MM.1S (cell line): ENCODE measurements around the gene FLT4.

Experiments
- DNase-seq: peaks from one replicate; pipeline ENCODE4 v3.0.0-alpha.2; 2015
- H2AFZ ChIP-seq: fragments of 300-600 bp; sonication (generic); 2 replicates; pipeline ENCODE4 v1.6.0; 2016; ENCODE audit warnings: antibody characterized with exemption, low read length
- H3F3A ChIP-seq: fragments of 300-600 bp; sonication (generic); 2 replicates; pipeline ENCODE4 v1.6.1; 2016; ENCODE audit warnings: mild to moderate bottlenecking, antibody characterized with exemption, low read length, moderate library complexity, mixed read lengths; ENCODE audit not compliant: insufficient read depth
- H3K27ac ChIP-seq: fragments of 300-600 bp; sonication (generic); 2 replicates; pipeline ENCODE4 v1.5.1; 2016; ENCODE audit warnings: mild to moderate bottlenecking, low read length
- H3K27me3 ChIP-seq: fragments of 300-600 bp; sonication (generic); replicated peaks from 2 replicates; pipeline ENCODE4 v1.6.0; 2016; ENCODE audit warnings: low read length; ENCODE audit not compliant: insufficient read depth
- H3K36me3 ChIP-seq: fragments of 300-600 bp; sonication (generic); replicated peaks from 2 replicates; pipeline ENCODE4 v1.6.1; 2016; ENCODE audit warnings: mild to moderate bottlenecking, low read length, mixed read lengths; ENCODE audit not compliant: insufficient read depth
- H3K4me1 ChIP-seq: fragments of 300-600 bp; sonication (generic); 2 replicates; pipeline ENCODE4 v1.6.1; 2016; ENCODE audit warnings: low read length, mixed read lengths
- H3K4me2 ChIP-seq: fragments of 300-600 bp; sonication (generic); 2 replicates; pipeline ENCODE4 v1.6.0; 2016; ENCODE audit warnings: low read depth, low read length
- H3K4me3 ChIP-seq: fragments of 300-600 bp; sonication (generic); 2 replicates; pipeline ENCODE4 v1.5.1; 2016; ENCODE audit warnings: low read length, mixed read lengths
- H3K79me2 ChIP-seq: fragments of 300-600 bp; sonication (generic); 2 replicates; pipeline ENCODE4 v1.6.1; 2016; ENCODE audit warnings: mixed run types, low read length, mixed read lengths
- H3K9ac ChIP-seq: fragments of 300-600 bp; sonication (generic); 2 replicates; pipeline ENCODE4 v1.6.1; 2016; ENCODE audit warnings: low read length, mixed read lengths
- H3K9me2 ChIP-seq: fragments of 300-600 bp; sonication (generic); replicated peaks from 2 replicates; pipeline ENCODE4 v1.6.1; 2016; ENCODE audit warnings: mild to moderate bottlenecking, low read length, mixed read lengths; ENCODE audit not compliant: insufficient read depth
- H3K9me3 ChIP-seq: fragments of 300-600 bp; sonication (generic); replicated peaks from 2 replicates; pipeline ENCODE4 v1.6.1; 2016; ENCODE audit warnings: mild to moderate bottlenecking, low read length, mixed read lengths; ENCODE audit not compliant: insufficient read depth
- H4K20me1 ChIP-seq: fragments of 300-600 bp; sonication (generic); 2 replicates; pipeline ENCODE4 v1.6.1; 2016; ENCODE audit warnings: mild to moderate bottlenecking, low read length, moderate library complexity, mixed read lengths; ENCODE audit not compliant: insufficient read depth
- EZH2 ChIP-seq: fragments of 300-600 bp; sonication (generic); optimal IDR thresholded peaks from 2 replicates; pipeline ENCODE3; 2017; ENCODE audit warnings: low read depth, mild to moderate bottlenecking, antibody characterized with exemption, low read length, mixed read lengths
- EZH2phosphoT487 ChIP-seq: fragments of 300-600 bp; sonication (generic); IDR thresholded peaks from 2 replicates; pipeline ENCODE4 v1.6.1; 2018; ENCODE audit warnings: antibody characterized with exemption, low read length
- TF ChIP-seq, protein P1 (sequence below): fragments of 300-600 bp; sonication (generic); IDR thresholded peaks from 2 replicates; pipeline ENCODE4 v1.5.1; 2016; ENCODE audit warnings: antibody characterized with exemption, low read length, mixed read lengths

Gene FLT4

DNA sequence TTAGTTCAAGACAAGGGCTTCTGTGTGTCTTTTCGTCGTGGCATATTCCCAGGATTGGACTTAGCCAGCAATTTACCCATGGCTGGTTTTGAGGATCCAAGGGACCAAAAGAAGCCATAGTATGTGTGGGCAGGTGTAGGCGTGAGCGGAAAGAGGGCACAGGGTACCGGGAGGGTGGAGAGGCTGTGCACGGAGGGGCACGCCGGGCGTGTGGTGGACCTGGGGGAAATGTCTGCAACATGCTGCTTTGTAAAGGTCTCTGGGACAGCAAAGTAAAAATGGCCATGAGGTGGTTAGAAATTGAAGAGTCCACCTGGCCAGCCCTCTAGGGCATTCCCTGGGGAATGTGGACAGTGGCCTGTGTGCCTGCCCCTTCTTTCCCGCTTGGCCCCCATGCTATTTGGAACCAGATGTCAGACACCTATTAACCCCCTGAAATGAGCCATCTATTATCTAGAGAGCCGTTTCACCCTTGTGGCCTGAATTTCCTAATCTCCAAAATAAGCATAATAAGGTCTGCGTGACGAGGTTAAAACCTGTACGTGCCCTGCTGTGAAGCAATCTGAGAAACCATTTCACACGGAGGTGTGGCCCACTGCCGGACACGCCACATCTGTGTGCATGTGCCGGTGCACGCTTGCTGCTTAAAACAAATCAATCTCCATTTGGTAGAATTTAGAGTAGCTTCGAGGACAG is 5.1 kb downstream of the FLT4 start:
- Histone ChIP-seq H3K27ac (no peak overlapping the region), H3K27me3 (peaks cover 80% of the 10 kb centered on the region), H3K4me3 (no peak overlapping the region), H3K36me3 (no peaks in the 10 kb centered on the region), H3K9me2 (no peaks in the 10 kb centered on the region), H3K9me3 (no peaks in the 10 kb centered on the region), H3K4me2 (no peak overlapping the region), H3K4me1 (no peaks in the 10 kb centered on the region), H2AFZ (no peak overlapping the region), H4K20me1 (no peaks in the 10 kb centered on the region), H3K79me2 (no peaks in the 10 kb centered on the region), H3F3A (no peaks in the 10 kb centered on the region), H3K9ac (no peak overlapping the region)
- no peak for DNase-seq
- TF ChIP-seq EZH2phosphoT487 (no peak), EZH2 (no peak)
- TF ChIP-seq, protein P1, sequence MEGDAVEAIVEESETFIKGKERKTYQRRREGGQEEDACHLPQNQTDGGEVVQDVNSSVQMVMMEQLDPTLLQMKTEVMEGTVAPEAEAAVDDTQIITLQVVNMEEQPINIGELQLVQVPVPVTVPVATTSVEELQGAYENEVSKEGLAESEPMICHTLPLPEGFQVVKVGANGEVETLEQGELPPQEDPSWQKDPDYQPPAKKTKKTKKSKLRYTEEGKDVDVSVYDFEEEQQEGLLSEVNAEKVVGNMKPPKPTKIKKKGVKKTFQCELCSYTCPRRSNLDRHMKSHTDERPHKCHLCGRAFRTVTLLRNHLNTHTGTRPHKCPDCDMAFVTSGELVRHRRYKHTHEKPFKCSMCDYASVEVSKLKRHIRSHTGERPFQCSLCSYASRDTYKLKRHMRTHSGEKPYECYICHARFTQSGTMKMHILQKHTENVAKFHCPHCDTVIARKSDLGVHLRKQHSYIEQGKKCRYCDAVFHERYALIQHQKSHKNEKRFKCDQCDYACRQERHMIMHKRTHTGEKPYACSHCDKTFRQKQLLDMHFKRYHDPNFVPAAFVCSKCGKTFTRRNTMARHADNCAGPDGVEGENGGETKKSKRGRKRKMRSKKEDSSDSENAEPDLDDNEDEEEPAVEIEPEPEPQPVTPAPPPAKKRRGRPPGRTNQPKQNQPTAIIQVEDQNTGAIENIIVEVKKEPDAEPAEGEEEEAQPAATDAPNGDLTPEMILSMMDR: no peak

DNA sequence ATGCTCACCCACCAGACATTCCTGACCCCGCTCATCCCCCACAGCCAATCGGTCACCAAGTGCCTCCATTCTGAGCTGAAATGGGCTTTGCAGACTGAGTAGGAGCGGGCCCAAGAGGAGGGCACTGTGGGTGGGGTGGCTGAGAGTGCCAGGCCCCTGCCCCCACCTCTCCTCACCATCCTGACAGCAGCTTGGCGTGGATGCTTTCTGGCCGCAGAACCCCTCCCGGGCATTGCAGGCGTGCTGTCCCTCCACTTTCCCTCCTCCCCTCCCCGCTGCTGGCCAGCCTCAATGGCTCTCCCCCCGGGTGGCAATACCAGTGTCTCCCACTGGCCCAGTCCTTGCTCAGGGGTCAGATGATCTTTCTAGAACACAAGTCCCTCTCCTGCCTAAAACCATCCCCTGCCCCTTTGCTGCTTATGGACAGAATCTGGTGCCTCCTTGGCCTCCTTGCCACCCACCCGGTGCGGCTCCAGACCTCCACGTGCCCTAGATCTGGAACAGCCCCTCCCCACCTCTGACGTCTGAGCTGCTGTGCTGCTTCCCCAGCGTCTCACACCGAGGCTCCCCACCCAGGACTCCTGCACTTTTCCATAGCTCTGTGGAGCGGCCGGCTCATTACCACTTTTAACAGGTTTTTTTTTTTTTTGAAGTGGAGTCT is 6.1 kb downstream of the FLT4 start:
- H3K4me2 ChIP-seq: no peak overlapping the region
- no peak for DNase-seq
- no peaks in the 10 kb centered on the region for H3K79me2 ChIP-seq
- H3K9ac ChIP-seq: no peak overlapping the region
- H3K4me3 ChIP-seq: no peak overlapping the region
- no peak overlapping the region for H2AFZ ChIP-seq
- TF ChIP-seq, protein P1: no peak
- TF ChIP-seq EZH2: no peak
- TF ChIP-seq EZH2phosphoT487: no peak
- H4K20me1 ChIP-seq: no peaks in the 10 kb centered on the region
- no peak overlapping the region for H3K27ac ChIP-seq
- H3K9me2 ChIP-seq: no peaks in the 10 kb centered on the region
- H3K4me1 ChIP-seq: no peaks in the 10 kb centered on the region
- no peaks in the 10 kb centered on the region for H3K9me3 ChIP-seq
- peaks cover 83% of the 10 kb centered on the region for H3K27me3 ChIP-seq
- H3K36me3 ChIP-seq: no peaks in the 10 kb centered on the region
- H3F3A ChIP-seq: no peaks in the 10 kb centered on the region

DNA sequence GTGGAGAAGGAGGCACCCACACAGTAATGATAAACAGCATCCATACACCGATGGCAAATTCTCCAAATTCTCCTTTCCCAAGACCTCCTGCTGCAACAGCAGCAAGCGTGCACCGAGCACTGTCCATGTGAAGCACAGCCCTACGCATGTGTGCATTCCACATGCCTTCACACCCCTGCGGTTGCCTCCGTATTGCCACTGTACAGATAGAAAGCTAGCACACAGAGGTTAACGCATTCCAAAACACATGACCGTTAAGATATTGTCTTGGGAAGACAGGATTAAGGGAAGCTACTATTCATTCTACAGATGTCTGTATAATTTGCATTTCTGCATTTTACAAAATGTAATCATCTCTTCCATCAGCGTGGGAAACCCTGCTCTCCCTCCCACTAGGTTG is 6.6 kb downstream of the FLT4 start:
- H2AFZ ChIP-seq: no peak overlapping the region
- no peak for DNase-seq
- H3K27ac ChIP-seq: no peak overlapping the region
- H4K20me1 ChIP-seq: no peaks in the 10 kb centered on the region
- no peak overlapping the region for H3K9ac ChIP-seq
- H3K79me2 ChIP-seq: no peaks in the 10 kb centered on the region
- no peak overlapping the region for H3K4me2 ChIP-seq
- no peaks in the 10 kb centered on the region for H3K36me3 ChIP-seq
- H3K4me3 ChIP-seq: no peak overlapping the region
- no peaks in the 10 kb centered on the region for H3K9me2 ChIP-seq
- no peak for TF ChIP-seq EZH2
- TF ChIP-seq, protein P1: no peak
- no peak for TF ChIP-seq EZH2phosphoT487
- H3K4me1 ChIP-seq: no peaks in the 10 kb centered on the region
- no peaks in the 10 kb centered on the region for H3F3A ChIP-seq
- no peaks in the 10 kb centered on the region for H3K9me3 ChIP-seq
- peaks cover 83% of the 10 kb centered on the region for H3K27me3 ChIP-seq
